A549 (cell line): ENCODE results near the gene RPTOR. TPM values are rescaled to one million over a fixed set of nuclear protein-coding genes. Genes with fewer than 3 reads are reported as not detected.

Source experiments
- ATAC-seq, 2 experiments: fragments of 200-7000 bp in 1 of 2; fragments of >200 bp in 1 of 2; cut with Nextera tagmentation in 1 of 2; cut with Tn5 transposase in 1 of 2; 3 replicates each; pipeline versions ENCODE4 v1.8.0 to v1.9.1; 2018 to 2020; ENCODE audit warnings: mild to moderate bottlenecking in 1 of 2, moderate library complexity in 1 of 2
- CTCF ChIA-PET: fragments of 300-600 bp; sonication (Branson Sonifier 250); formaldehyde crosslinking; extraction: SDS; loops from one replicate; lab custom pipeline; 2021; ENCODE audit warnings: antibody characterized with exemption, inconsistent platforms; lab: Yijun Ruan, JAX
- POLR2A ChIA-PET: fragments of 350-600 bp; formaldehyde crosslinking; extraction: SDS; loops from one replicate; lab custom pipeline; 2021; ENCODE audit warnings: antibody characterized with exemption, inconsistent platforms; lab: Yijun Ruan, JAX
- DNase-seq, 2 experiments: peaks; one replicate each; pipeline versions ENCODE4 v3.0.0 to v3.0.0-alpha.2; 2011 to 2016; ENCODE audit warnings: low read depth in 1 of 2, low spot score in 1 of 2
- FAIRE-seq: peaks from 2 replicates; lab custom pipeline; 2011; peaks lifted over from hg19 to GRCh38; lab: Jason Lieb, UNC
- H3K27ac ChIP-seq, 2 experiments: fragments of >200 bp; sonication (Bioruptor Twin); formaldehyde crosslinking; 3 replicates each; pipeline ENCODE4 v1.5.1; 2016 to 2017
- H3K4me1 ChIP-seq: fragments of >200 bp; sonication (Bioruptor Twin); formaldehyde crosslinking; 3 replicates; pipeline ENCODE4 v1.6.1; 2016
- H3K4me2 ChIP-seq: fragments of >200 bp; sonication (Bioruptor Twin); formaldehyde crosslinking; 3 replicates; pipeline ENCODE4 v1.6.1; 2016
- H3K4me3 ChIP-seq: fragments of >200 bp; sonication (Bioruptor Twin); formaldehyde crosslinking; 3 replicates; pipeline ENCODE4 v1.5.1; 2016
- H3K9me3 ChIP-seq: fragments of >200 bp; sonication (Bioruptor Twin); formaldehyde crosslinking; 3 replicates; pipeline ENCODE4 v1.6.1; 2016
- ATOH8 ChIP-seq: fragments of 250-450 bp; sonication (Bioruptor Pico); IDR thresholded peaks from 2 replicates; pipeline ENCODE4 v1.5.0; 2020; ENCODE audit warnings: low read depth, mild to moderate bottlenecking, moderate library complexity
- BCL3 ChIP-seq: fragments of >200 bp; sonication (Bioruptor Twin); formaldehyde crosslinking; IDR thresholded peaks from 3 replicates; pipeline ENCODE4 v1.6.1; 2016
- CHD4 ChIP-seq: fragments of 200-600 bp; sonication (generic); IDR thresholded peaks from 2 replicates; pipeline ENCODE4 v1.6.1; 2016; ENCODE audit warnings: antibody characterized with exemption, mild to moderate bottlenecking, borderline replicate concordance
- ELK1 ChIP-seq: fragments of 150-350 bp; IDR thresholded peaks from 2 replicates; pipeline ENCODE4 v1.6.1; 2014; ENCODE audit warnings: low read depth, mild to moderate bottlenecking, low read length
- ESRRA ChIP-seq: fragments of 150-350 bp; IDR thresholded peaks from 2 replicates; pipeline ENCODE4 v1.6.1; 2014; ENCODE audit warnings: mild to moderate bottlenecking, low read length, borderline replicate concordance
- JUN ChIP-seq, 2 experiments: fragments of >200 bp; sonication (Bioruptor Twin); formaldehyde crosslinking; IDR thresholded peaks; 2 replicates in 1 of 2; 3 replicates in 1 of 2; pipeline ENCODE4 v1.6.1; 2016 to 2017
- MAX ChIP-seq: IDR thresholded peaks from 2 replicates; pipeline ENCODE4 v1.6.1; 2012
- NPAS2 ChIP-seq: fragments of 250-450 bp; sonication (Bioruptor Pico); IDR thresholded peaks from 2 replicates; pipeline ENCODE4 v1.8.0; 2022; ENCODE audit warnings: mild to moderate bottlenecking, moderate library complexity, borderline replicate concordance
- NR3C1 ChIP-seq: fragments of >200 bp; sonication (Bioruptor Twin); formaldehyde crosslinking; IDR thresholded peaks from 3 replicates; pipeline ENCODE4 v1.6.1; 2017
- RAD21 ChIP-seq, 2 experiments: fragments of >200 bp in 1 of 2; sonication (Bioruptor Twin) in 1 of 2; formaldehyde crosslinking in 1 of 2; IDR thresholded peaks in 1 of 2; conservative IDR thresholded peaks in 1 of 2; 2 replicates in 1 of 2; 3 replicates in 1 of 2; pipeline ENCODE4 v1.6.1; 2012 to 2018; ENCODE audit warnings: inconsistent platforms in 1 of 2
- RARB ChIP-seq: fragments of 250-450 bp; sonication (Bioruptor Pico); IDR thresholded peaks from 2 replicates; pipeline ENCODE4 v1.8.0; 2021; ENCODE audit warnings: mild to moderate bottlenecking, moderate library complexity
- REST ChIP-seq: fragments of 200-600 bp; sonication (generic); IDR thresholded peaks from 2 replicates; pipeline ENCODE4 v1.6.1; 2016; ENCODE audit warnings: antibody characterized with exemption, mild to moderate bottlenecking, moderate library complexity
- USF2 ChIP-seq: fragments of 450-650 bp; IDR thresholded peaks from 2 replicates; pipeline ENCODE4 v1.6.1; 2014; ENCODE audit warnings: antibody characterized with exemption
- ZNF302 ChIP-seq: fragments of 250-450 bp; sonication (Bioruptor Pico); IDR thresholded peaks from 2 replicates; pipeline ENCODE4 v1.9.0; 2021; ENCODE audit warnings: inconsistent platforms, mild to moderate bottlenecking, moderate library complexity
- WGBS: methylation state at CpG from one replicate; pipeline ENCODE4 v1.1.6; 2017; ENCODE audit errors: missing lambda C conversion rate; 5-methylcytosine and 5-hydroxymethylcytosine counted together
- polyA plus RNA-seq, 4 experiments: library from polyadenylated mRNA; depleted of rRNA in 3 of 4; stranded (reverse); fragments of >200 nt; fragmentation: RNase III in 1 of 4; extraction: RNeasy Plus Mini Kit Qiagen cat#74134 plus additional on column Dnase treatment in 1 of 4; gene quantifications; 2 replicates in 3 of 4; 3 replicates in 1 of 4; pipeline ENCODE4 v1.2.3, GENCODE V29; 2011 to 2017
- TF ChIP-seq, protein P1 (sequence below): fragments of 250-450 bp; sonication (Bioruptor Pico); IDR thresholded peaks from 2 replicates; pipeline ENCODE4 v1.5.0; 2021; ENCODE audit warnings: mild to moderate bottlenecking, moderate library complexity, borderline replicate concordance

The RPTOR gene
- polyA plus RNA-seq, 2 of the 4 experiments (the other 2 are of a cell fraction): 10.8 to 27.1 TPM

GRCh38 chr17:80546267-80546666 lies 1.6 kb downstream of the RPTOR start (continued):
- TF ChIP-seq REST: no peak

DNA sequence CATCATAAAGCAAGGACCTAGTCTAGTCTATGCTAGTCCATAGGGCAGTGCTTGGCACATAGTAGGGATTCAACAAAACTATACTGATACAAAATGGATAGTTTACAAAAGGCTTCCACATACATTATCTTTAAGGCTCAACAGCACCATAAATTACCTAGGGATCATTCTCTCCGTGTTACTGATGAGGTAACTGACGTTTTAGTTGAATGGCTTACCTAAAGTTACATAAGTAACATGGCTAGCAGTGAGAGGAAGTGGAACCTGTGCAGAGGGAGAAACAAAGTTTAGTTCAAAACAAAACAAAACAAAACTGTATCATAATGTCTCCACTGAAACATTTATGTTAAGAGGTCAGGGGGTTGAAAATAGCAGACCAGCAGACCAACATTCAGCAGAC lies 7.9 kb downstream of the RPTOR start:
- Histone ChIP-seq H3K4me1 (peaks cover 10% of the 10 kb centered on the region; the same call in 2 of the 3 replicates), H3K27ac (no peak overlapping the region), H3K4me2 (no peak overlapping the region), H3K9me3 (no peaks in the 10 kb centered on the region), H3K4me3 (no peak overlapping the region)
- POLR2A ChIA-PET: no interaction called here
- no peak for FAIRE-seq
- TF ChIP-seq RARB (CRISPR knock-in tag): no peak
- no peak for TF ChIP-seq BCL3
- TF ChIP-seq, protein P1, sequence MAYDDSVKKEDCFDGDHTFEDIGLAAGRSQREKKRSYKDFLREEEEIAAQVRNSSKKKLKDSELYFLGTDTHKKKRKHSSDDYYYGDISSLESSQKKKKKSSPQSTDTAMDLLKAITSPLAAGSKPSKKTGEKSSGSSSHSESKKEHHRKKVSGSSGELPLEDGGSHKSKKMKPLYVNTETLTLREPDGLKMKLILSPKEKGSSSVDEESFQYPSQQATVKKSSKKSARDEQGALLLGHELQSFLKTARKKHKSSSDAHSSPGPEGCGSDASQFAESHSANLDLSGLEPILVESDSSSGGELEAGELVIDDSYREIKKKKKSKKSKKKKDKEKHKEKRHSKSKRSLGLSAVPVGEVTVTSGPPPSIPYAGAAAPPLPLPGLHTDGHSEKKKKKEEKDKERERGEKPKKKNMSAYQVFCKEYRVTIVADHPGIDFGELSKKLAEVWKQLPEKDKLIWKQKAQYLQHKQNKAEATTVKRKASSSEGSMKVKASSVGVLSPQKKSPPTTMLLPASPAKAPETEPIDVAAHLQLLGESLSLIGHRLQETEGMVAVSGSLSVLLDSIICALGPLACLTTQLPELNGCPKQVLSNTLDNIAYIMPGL (CRISPR knock-in tag): no peak
- TF ChIP-seq MAX: no peak
- TF ChIP-seq CHD4: no peak
- no peak for TF ChIP-seq ELK1
- no peak for TF ChIP-seq RAD21 (conservative IDR thresholded peaks at IDR 0.05 in 1 of 2, IDR thresholded peaks at IDR 0.05 in 1 of 2)
- no peak for TF ChIP-seq NPAS2 (CRISPR knock-in tag)
- no peak for TF ChIP-seq NR3C1
- no peak for TF ChIP-seq JUN (IDR thresholded peaks at IDR 0.05)
- no peak for TF ChIP-seq ZNF302 (CRISPR knock-in tag)
- TF ChIP-seq REST: no peak
- TF ChIP-seq ATOH8: no peak
- no peak for TF ChIP-seq ESRRA
- no peak for TF ChIP-seq USF2
- 40% methylated on average over 2 of the region's 2 CpGs for WGBS
- CTCF ChIA-PET: no interaction called here
- no peak for ATAC-seq
- no peak for DNase-seq
